H1 (cell line): ENCODE results near the gene EMX1. TPM values are rescaled to one million over a fixed set of nuclear protein-coding genes. Genes with fewer than 3 reads are reported as not detected.
A peak's percentile ranks its signal among the peaks of the same experiment; 100 is the strongest.

Source experiments
- CTCF ChIA-PET: fragments of 300-600 bp; sonication (Branson Sonifier 250); formaldehyde crosslinking; loops from one replicate; lab custom pipeline; 2021; ENCODE audit not compliant: partially characterized antibody; lab: Charles Lee
- POLR2A ChIA-PET: fragments of 300-600 bp; sonication (Branson Sonifier 250); formaldehyde crosslinking; loops from one replicate; lab custom pipeline; 2021; ENCODE audit warnings: inconsistent platforms; ENCODE audit not compliant: partially characterized antibody; lab: Charles Lee
- DNase-seq, 2 experiments: peaks; one replicate each; pipeline versions ENCODE4 v3.0.0 to v3.0.0-alpha.2; 2010 to 2022; ENCODE audit warnings: low spot score in 2 of 2, low read depth in 1 of 2, mixed read lengths in 1 of 2
- FAIRE-seq: peaks from 2 replicates; lab custom pipeline; 2011; peaks lifted over from hg19 to GRCh38; lab: Jason Lieb, UNC
- H2AFZ ChIP-seq: 2 replicates; pipeline ENCODE4 v1.8.1; 2012; ENCODE audit warnings: low read length, inconsistent platforms
- H2AK5ac ChIP-seq: 2 replicates; pipeline ENCODE4 v1.6.1; 2013; ENCODE audit warnings: low read depth, low read length
- H2BK120ac ChIP-seq: replicated peaks from 2 replicates; pipeline ENCODE3; 2013; ENCODE audit warnings: low read depth, low read length, inconsistent platforms
- H2BK12ac ChIP-seq: 2 replicates; pipeline ENCODE4 v1.6.1; 2013; ENCODE audit warnings: low read depth, low read length
- H2BK15ac ChIP-seq: 2 replicates; pipeline ENCODE4 v1.6.1; 2013; ENCODE audit warnings: low read length
- H2BK20ac ChIP-seq: 2 replicates; pipeline ENCODE4 v1.6.1; 2013; ENCODE audit warnings: low read length
- H2BK5ac ChIP-seq: 2 replicates; pipeline ENCODE4 v1.6.1; 2013; ENCODE audit warnings: low read depth, low read length
- H3K14ac ChIP-seq: 2 replicates; pipeline ENCODE4 v1.6.1; 2013; ENCODE audit warnings: inconsistent platforms; ENCODE audit not compliant: insufficient read length
- H3K18ac ChIP-seq: 2 replicates; pipeline ENCODE4 v1.6.1; 2013; ENCODE audit warnings: low read length; ENCODE audit errors: extremely low read depth
- H3K23ac ChIP-seq: 2 replicates; pipeline ENCODE4 v1.6.1; 2013; ENCODE audit warnings: inconsistent platforms; ENCODE audit not compliant: insufficient read length
- H3K23me2 ChIP-seq: 2 replicates; pipeline ENCODE4 v1.6.1; 2013; ENCODE audit warnings: low read depth, low read length
- H3K27ac ChIP-seq: 2 replicates; pipeline ENCODE4 v1.6.1; 2011; ENCODE audit warnings: low read depth, low read length, inconsistent platforms
- H3K27me3 ChIP-seq, 4 experiments: replicated peaks in 1 of 4; 1 replicate in 1 of 4; 2 replicates in 3 of 4; pipeline versions ENCODE4 v1.6.1 to v1.8.1; 2011 to 2013; ENCODE audit warnings: low read length in 3 of 4, mild to moderate bottlenecking in 3 of 4, inconsistent platforms in 2 of 4, mixed read lengths in 2 of 4, moderate library complexity in 1 of 4; ENCODE audit not compliant: control insufficient read depth in 3 of 4, insufficient read depth in 3 of 4; ENCODE audit errors: extremely low read depth in 1 of 4
- H3K36me3 ChIP-seq, 4 experiments: 2 replicates each; pipeline versions ENCODE4 v1.6.1 to v1.8.1; 2011 to 2013; ENCODE audit warnings: mild to moderate bottlenecking in 4 of 4, low read length in 3 of 4, moderate library complexity in 2 of 4, control low read depth in 1 of 4, inconsistent platforms in 1 of 4; ENCODE audit not compliant: insufficient read depth in 4 of 4, control insufficient read depth in 2 of 4
- H3K4ac ChIP-seq: replicated peaks from 2 replicates; pipeline ENCODE3; 2013; ENCODE audit warnings: low read length, low read depth, mixed read lengths, inconsistent platforms; ENCODE audit not compliant: insufficient read length
- H3K4me1 ChIP-seq, 4 experiments: replicated peaks in 1 of 4; 1 replicate in 1 of 4; 2 replicates in 3 of 4; pipeline versions ENCODE4 v1.6.1 to v1.8.1; 2011 to 2013; ENCODE audit warnings: low read length in 3 of 4, inconsistent platforms in 2 of 4, mixed read lengths in 1 of 4; ENCODE audit not compliant: insufficient read depth in 4 of 4, control insufficient read depth in 3 of 4
- H3K4me2 ChIP-seq, 2 experiments: 2 replicates each; pipeline versions ENCODE4 v1.6.1 to v1.8.1; 2011 to 2013; ENCODE audit warnings: low read depth in 2 of 2, low read length in 2 of 2, control low read depth in 1 of 2, inconsistent platforms in 1 of 2, mild to moderate bottlenecking in 1 of 2; ENCODE audit not compliant: insufficient read depth in 1 of 2
- H3K4me3 ChIP-seq, 4 experiments: fragments of 200-600, 300-600 bp in 1 of 4; sonication (generic), shearing (Covaris generic), sonication (Bioruptor Twin) in 1 of 4; 2 replicates each; pipeline versions ENCODE4 v1.5.1 to v1.8.1; 2011 to 2016; ENCODE audit warnings: low read length in 4 of 4, low read depth in 3 of 4, control low read depth in 2 of 4, inconsistent platforms in 2 of 4, mild to moderate bottlenecking in 2 of 4, mixed read lengths in 1 of 4, moderate library complexity in 1 of 4; ENCODE audit not compliant: insufficient read depth in 2 of 4; ENCODE audit errors: extremely low read depth in 1 of 4
- H3K56ac ChIP-seq: replicated peaks from 2 replicates; pipeline ENCODE3; 2013; ENCODE audit warnings: low read depth, mild to moderate bottlenecking, mixed read lengths, low read length, inconsistent platforms; ENCODE audit not compliant: insufficient read length
- H3K79me1 ChIP-seq: 2 replicates; pipeline ENCODE4 v1.6.1; 2013; ENCODE audit warnings: low read depth, low read length, control low read depth
- H3K79me2 ChIP-seq, 2 experiments: 2 replicates each; pipeline versions ENCODE4 v1.6.1 to v1.8.1; 2012 to 2013; ENCODE audit warnings: low read length in 2 of 2, mild to moderate bottlenecking in 2 of 2, inconsistent platforms in 1 of 2; ENCODE audit not compliant: insufficient read depth in 2 of 2, control insufficient read depth in 1 of 2
- H3K9ac ChIP-seq, 4 experiments: replicated peaks in 1 of 4; 1 replicate in 1 of 4; 2 replicates in 3 of 4; pipeline versions ENCODE4 v1.6.1 to v1.8.1; 2011 to 2013; ENCODE audit warnings: low read depth in 3 of 4, low read length in 3 of 4, control low read depth in 2 of 4, mild to moderate bottlenecking in 2 of 4, moderate library complexity in 2 of 4, inconsistent platforms in 1 of 4; ENCODE audit errors: extremely low read depth in 1 of 4
- H3K9me3 ChIP-seq, 2 experiments: 2 replicates each; pipeline versions ENCODE4 v1.6.1 to v1.8.1; 2012 to 2013; ENCODE audit warnings: mild to moderate bottlenecking in 2 of 2, moderate library complexity in 2 of 2, control low read depth in 1 of 2, inconsistent platforms in 1 of 2, low read depth in 1 of 2, low read length in 1 of 2, mixed read lengths in 1 of 2; ENCODE audit not compliant: insufficient read depth in 2 of 2
- H4K20me1 ChIP-seq, 2 experiments: replicated peaks in 1 of 2; 2 replicates each; pipeline versions ENCODE3 to v1.8.1; 2011 to 2013; ENCODE audit warnings: inconsistent platforms in 2 of 2, low read length in 2 of 2, mild to moderate bottlenecking in 1 of 2; ENCODE audit not compliant: insufficient read depth in 2 of 2, control insufficient read depth in 1 of 2
- H4K5ac ChIP-seq: 2 replicates; pipeline ENCODE4 v1.6.1; 2013; ENCODE audit warnings: low read length, low read depth, mixed read lengths, inconsistent platforms; ENCODE audit not compliant: insufficient read length
- H4K8ac ChIP-seq: 2 replicates; pipeline ENCODE4 v1.8.0; 2013; ENCODE audit warnings: mild to moderate bottlenecking, moderate library complexity, low read length, inconsistent platforms; ENCODE audit not compliant: insufficient read depth; ENCODE audit errors: extremely low read depth
- H4K91ac ChIP-seq: replicated peaks from 2 replicates; pipeline ENCODE3; 2013; ENCODE audit warnings: low read length, mixed read lengths, inconsistent platforms; ENCODE audit not compliant: insufficient read length
- ATF3 ChIP-seq: IDR thresholded peaks from 2 replicates; pipeline ENCODE4 v1.6.1; 2011; ENCODE audit warnings: low read depth, mild to moderate bottlenecking, low read length; ENCODE audit not compliant: insufficient read depth
- BCL11A ChIP-seq, 2 experiments: IDR thresholded peaks; one replicate each; pipeline ENCODE4 v1.6.1; 2011; ENCODE audit warnings: low read depth in 2 of 2, low read length in 2 of 2, mild to moderate bottlenecking in 2 of 2
- CTCF ChIP-seq, 3 experiments: IDR thresholded peaks; 1 replicate in 2 of 3; 2 replicates in 1 of 3; pipeline versions ENCODE4 v1.5.1 to v1.6.1; 2011; ENCODE audit warnings: low read length in 3 of 3, mild to moderate bottlenecking in 3 of 3, inconsistent platforms in 2 of 3, low read depth in 1 of 3, moderate library complexity in 1 of 3; ENCODE audit not compliant: insufficient read depth in 1 of 3; ENCODE audit errors: control extremely low read depth in 1 of 3
- EZH2 ChIP-seq: fragments of 200-600 bp; sonication (generic); IDR thresholded peaks from 2 replicates; pipeline ENCODE4 v1.7.1; 2012; ENCODE audit warnings: low read depth, mild to moderate bottlenecking, moderate library complexity, low read length, inconsistent platforms; ENCODE audit not compliant: severe bottlenecking
- POLR2A ChIP-seq, 2 experiments: IDR thresholded peaks; 1 replicate in 1 of 2; 2 replicates in 1 of 2; pipeline ENCODE4 v1.6.1; 2011; ENCODE audit warnings: low read depth in 2 of 2, low read length in 2 of 2, mild to moderate bottlenecking in 2 of 2; ENCODE audit errors: control extremely low read depth in 1 of 2
- POLR2AphosphoS5 ChIP-seq: IDR thresholded peaks from 2 replicates; pipeline ENCODE4 v1.6.1; 2011; ENCODE audit warnings: low read depth, low read length
- YY1 ChIP-seq: IDR thresholded peaks from 2 replicates; pipeline ENCODE4 v1.6.1; 2011; ENCODE audit warnings: low read depth, mild to moderate bottlenecking, low read length
- WGBS, 2 experiments: shearing (Covaris generic) in 1 of 2; methylation state at CpG; one replicate each; pipeline versions ENCODE4 v1.1.6 to v1.1.7; 2013 to 2015; ENCODE audit warnings: low lambda C conversion rate in 2 of 2, mixed read lengths in 2 of 2, inconsistent platforms in 1 of 2, low coverage in 1 of 2, missing lambda C conversion rate in 1 of 2; ENCODE audit not compliant: insufficient replicate concordance in 2 of 2, insufficient coverage in 1 of 2, insufficient read length in 1 of 2; ENCODE audit errors: extremely low coverage in 1 of 2, missing lambda C conversion rate in 1 of 2; 5-methylcytosine and 5-hydroxymethylcytosine counted together
- polyA plus RNA-seq, 7 experiments: library from polyadenylated mRNA; depleted of rRNA in 3 of 7; stranded (reverse) in 5 of 7; unstranded in 2 of 7; fragments of >200 nt in 5 of 7; fragments of 200-250 nt in 2 of 7; gene quantifications; 1 replicate in 5 of 7; 2 replicates in 1 of 7; 4 replicates in 1 of 7; pipeline versions ENCODE4 v1.2.1 to v1.2.3, GENCODE V29; 2011 to 2013; ENCODE audit warnings: missing spikeins in 2 of 7, mixed read lengths in 2 of 7
- total RNA-seq: library from RNA; stranded (reverse); fragmentation: NEBNext Ultra II Directional; extraction: Animal tissue kit (Norgen Biotek cat#: 25700); gene quantifications from 2 replicates; pipeline ENCODE4 v1.2.1, GENCODE V29; 2021

The EMX1 gene
- total and polyA plus RNA-seq, 2 of the 8 experiments (the other 6 are each of a cell fraction or from before 2014, with no cell fraction given), result 2.4 to 4.9 TPM

- H3K4me2 ChIP-seq, result no peak overlapping the region
- CTCF ChIA-PET, result interaction anchor here (0.6 to 25.6 kb wide), 22 partner anchors 9 to 242 kb away, joined by 3 to 490 read pairs (median 6); partner anchors contain the start of genes EMX1 and SPR
- no peaks in the 10 kb centered on the region for H3K79me2 ChIP-seq
- H3K9me3 ChIP-seq, result no peaks in the 10 kb centered on the region
- H2BK5ac ChIP-seq, result peak overlapping the region; percentile 30; the same call in 1 of the 2 replicates
- H3K27ac ChIP-seq, result no peak overlapping the region
- no peak overlapping the region for H3K4me3 ChIP-seq
- no peak overlapping the region for H3K4ac ChIP-seq
- H3K79me1 ChIP-seq, result no peaks in the 10 kb centered on the region
- no peak overlapping the region for H3K14ac ChIP-seq
- no peaks in the 10 kb centered on the region for H3K23me2 ChIP-seq
- peak overlapping the region; percentile 99; the same call in 1 of the 2 replicates for H2BK15ac ChIP-seq
- H2AFZ ChIP-seq, result no peak overlapping the region
- H3K23ac ChIP-seq, result no peak overlapping the region
- no peak overlapping the region for H4K5ac ChIP-seq
- H3K18ac ChIP-seq, result no peak overlapping the region
- no peak overlapping the region for H3K9ac ChIP-seq
- H3K56ac ChIP-seq, result no peak overlapping the region
- H2BK20ac ChIP-seq, result peak overlapping the region; percentile 61; the same call in 1 of the 2 replicates
- no peak overlapping the region for H4K8ac ChIP-seq
- H2BK12ac ChIP-seq, result peak overlapping the region; percentile 28; the same call in 1 of the 2 replicates
- WGBS, 2 experiments, result 82% methylated on average over 14 of the region's 14 CpGs; no CpG with 5 or more reads in 1 of the 2 experiments
- peak overlapping the region; percentile 47 for H4K91ac ChIP-seq
- no peak for DNase-seq
- H2AK5ac ChIP-seq, result peak overlapping the region; percentile 14; the same call in 1 of the 2 replicates
- H2BK120ac ChIP-seq, result no peak overlapping the region
- H3K4me1 ChIP-seq, result peaks cover 0 to 16% (median 9%) of the 10 kb centered on the region in 4 experiments; a peak in 5 of 7 replicates
- no peak for FAIRE-seq
- POLR2A ChIA-PET, result interaction anchor here (0.6 to 4.2 kb wide), 11 partner anchors 8 to 42 kb away, joined by 3 to 17 read pairs (median 3); partner anchors contain the start of gene EMX1
- peaks cover 0 to 19% (median 10%) of the 10 kb centered on the region in 4 experiments; a peak in 3 of 7 replicates for H3K27me3 ChIP-seq
- no peaks in the 10 kb centered on the region for H4K20me1 ChIP-seq
- H3K36me3 ChIP-seq, result no peaks in the 10 kb centered on the region
- TF ChIP-seq YY1, result peak; percentile 58; the same call in 1 of the 2 replicates
- peak; percentile 40 for TF ChIP-seq EZH2
- TF ChIP-seq POLR2AphosphoS5, result no peak
- TF ChIP-seq BCL11A (IDR thresholded peaks at IDR 0.05; ENCODE audit: low read depth in 2 of 2, low read length in 2 of 2), result no peak
- no peak for TF ChIP-seq POLR2A (IDR thresholded peaks at IDR 0.05; ENCODE audit: control extremely low read depth in 1 of 2, low read depth in 2 of 2, low read length in 2 of 2)
- TF ChIP-seq ATF3, result no peak
- TF ChIP-seq CTCF (IDR thresholded peaks at IDR 0.05; ENCODE audit: control extremely low read depth in 1 of 3, insufficient read depth in 1 of 3, low read depth in 1 of 3, low read length in 3 of 3), result peak in 2 of 3 experiments; percentile 77 to 79; a peak in 3 of 4 replicates
Observed at GRCh38 chr2:72934683-72935610, 17.6 kb downstream of the EMX1 start.
